ENCODE data around the gene ZNF837.

Gene ZNF837

DNA sequence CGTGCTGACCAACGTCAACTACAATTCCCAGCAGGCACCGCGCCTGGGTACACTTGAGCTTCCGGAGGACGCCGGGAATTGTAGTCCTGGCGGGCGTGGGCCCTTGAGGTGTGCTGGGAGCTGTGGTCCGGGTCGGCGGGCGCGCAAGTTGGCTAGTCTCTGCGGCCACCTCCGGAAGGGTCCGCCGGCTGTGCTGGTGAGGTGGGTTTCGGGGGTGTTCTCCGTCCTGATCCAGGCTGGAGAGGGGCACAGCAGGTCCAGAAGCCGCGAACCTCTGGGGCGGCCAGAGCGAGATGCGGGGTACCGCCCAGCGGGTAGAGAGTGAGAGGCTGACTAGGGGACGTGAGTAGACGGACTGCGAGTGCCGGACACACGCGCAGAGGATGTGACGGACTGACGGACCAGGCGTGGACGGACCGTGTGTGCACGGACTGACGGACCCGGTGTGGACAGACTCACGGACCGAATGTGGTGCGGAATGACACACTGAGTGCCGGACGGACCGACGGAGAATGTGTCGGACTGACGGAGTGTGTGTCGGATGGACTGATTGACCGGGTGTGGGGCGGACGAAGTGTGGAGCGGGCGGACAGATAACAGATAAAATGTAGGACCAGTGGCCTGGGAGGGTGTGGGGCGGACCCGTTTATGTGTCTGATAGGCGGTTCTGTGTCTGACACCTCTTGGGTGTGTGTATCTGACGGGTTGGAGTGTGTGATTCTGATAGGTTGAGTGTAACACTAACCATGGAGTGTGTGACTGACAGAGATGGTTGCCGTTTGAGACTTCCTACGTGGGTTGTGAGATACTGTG is 53.7 kb downstream of the ZNF837 start, which contains the start of gene ZSCAN22:
Gene ZSCAN22 (plus strand): TSS at position 81 of the 813 bp plus-strand sequence. CDS start 7,809 bp downstream, outside the sequence.
- TF ChIP-seq GLIS3 (CRISPR knock-in tag; IDR thresholded peaks at IDR 0.05), result no peak
- no peak for TF ChIP-seq TCF4 (CRISPR knock-in tag; IDR thresholded peaks at IDR 0.05; ENCODE audit: borderline replicate concordance)
- TF ChIP-seq, protein P1, sequence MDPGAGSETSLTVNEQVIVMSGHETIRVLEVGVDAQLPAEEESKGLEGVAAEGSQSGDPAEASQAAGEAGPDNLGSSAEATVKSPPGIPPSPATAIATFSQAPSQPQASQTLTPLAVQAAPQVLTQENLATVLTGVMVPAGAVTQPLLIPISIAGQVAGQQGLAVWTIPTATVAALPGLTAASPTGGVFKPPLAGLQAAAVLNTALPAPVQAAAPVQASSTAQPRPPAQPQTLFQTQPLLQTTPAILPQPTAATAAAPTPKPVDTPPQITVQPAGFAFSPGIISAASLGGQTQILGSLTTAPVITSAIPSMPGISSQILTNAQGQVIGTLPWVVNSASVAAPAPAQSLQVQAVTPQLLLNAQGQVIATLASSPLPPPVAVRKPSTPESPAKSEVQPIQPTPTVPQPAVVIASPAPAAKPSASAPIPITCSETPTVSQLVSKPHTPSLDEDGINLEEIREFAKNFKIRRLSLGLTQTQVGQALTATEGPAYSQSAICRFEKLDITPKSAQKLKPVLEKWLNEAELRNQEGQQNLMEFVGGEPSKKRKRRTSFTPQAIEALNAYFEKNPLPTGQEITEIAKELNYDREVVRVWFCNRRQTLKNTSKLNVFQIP (CRISPR knock-in tag; IDR thresholded peaks at IDR 0.05; ENCODE audit: borderline replicate concordance, low read depth), result 0 out of 2 replicates have a peak, but pooled peaks have one; percentile 56
- TF ChIP-seq CSDC2 (CRISPR knock-in tag; IDR thresholded peaks at IDR 0.05), result 0 out of 2 replicates have a peak, but pooled peaks have one; percentile 74
- no peak for TF ChIP-seq ESRRG (CRISPR knock-in tag; IDR thresholded peaks at IDR 0.05)
- TF ChIP-seq, protein P2, sequence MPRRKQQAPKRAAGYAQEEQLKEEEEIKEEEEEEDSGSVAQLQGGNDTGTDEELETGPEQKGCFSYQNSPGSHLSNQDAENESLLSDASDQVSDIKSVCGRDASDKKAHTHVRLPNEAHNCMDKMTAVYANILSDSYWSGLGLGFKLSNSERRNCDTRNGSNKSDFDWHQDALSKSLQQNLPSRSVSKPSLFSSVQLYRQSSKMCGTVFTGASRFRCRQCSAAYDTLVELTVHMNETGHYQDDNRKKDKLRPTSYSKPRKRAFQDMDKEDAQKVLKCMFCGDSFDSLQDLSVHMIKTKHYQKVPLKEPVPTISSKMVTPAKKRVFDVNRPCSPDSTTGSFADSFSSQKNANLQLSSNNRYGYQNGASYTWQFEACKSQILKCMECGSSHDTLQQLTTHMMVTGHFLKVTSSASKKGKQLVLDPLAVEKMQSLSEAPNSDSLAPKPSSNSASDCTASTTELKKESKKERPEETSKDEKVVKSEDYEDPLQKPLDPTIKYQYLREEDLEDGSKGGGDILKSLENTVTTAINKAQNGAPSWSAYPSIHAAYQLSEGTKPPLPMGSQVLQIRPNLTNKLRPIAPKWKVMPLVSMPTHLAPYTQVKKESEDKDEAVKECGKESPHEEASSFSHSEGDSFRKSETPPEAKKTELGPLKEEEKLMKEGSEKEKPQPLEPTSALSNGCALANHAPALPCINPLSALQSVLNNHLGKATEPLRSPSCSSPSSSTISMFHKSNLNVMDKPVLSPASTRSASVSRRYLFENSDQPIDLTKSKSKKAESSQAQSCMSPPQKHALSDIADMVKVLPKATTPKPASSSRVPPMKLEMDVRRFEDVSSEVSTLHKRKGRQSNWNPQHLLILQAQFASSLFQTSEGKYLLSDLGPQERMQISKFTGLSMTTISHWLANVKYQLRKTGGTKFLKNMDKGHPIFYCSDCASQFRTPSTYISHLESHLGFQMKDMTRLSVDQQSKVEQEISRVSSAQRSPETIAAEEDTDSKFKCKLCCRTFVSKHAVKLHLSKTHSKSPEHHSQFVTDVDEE (CRISPR knock-in tag; IDR thresholded peaks at IDR 0.05), result peak; percentile 57; the same call in 1 of the 2 replicates
- no peak for TF ChIP-seq OSR1 (CRISPR knock-in tag; IDR thresholded peaks at IDR 0.05)
- TF ChIP-seq PPARA (CRISPR knock-in tag; IDR thresholded peaks at IDR 0.05; ENCODE audit: borderline replicate concordance), result no peak
- TF ChIP-seq ZFP3 (CRISPR knock-in tag; IDR thresholded peaks at IDR 0.05), result peak; percentile 77; the same call in 1 of the 2 replicates
- no peak for TF ChIP-seq ZC3H10 (CRISPR knock-in tag; IDR thresholded peaks at IDR 0.05)
- peak; percentile 96 for ATAC-seq

DNA sequence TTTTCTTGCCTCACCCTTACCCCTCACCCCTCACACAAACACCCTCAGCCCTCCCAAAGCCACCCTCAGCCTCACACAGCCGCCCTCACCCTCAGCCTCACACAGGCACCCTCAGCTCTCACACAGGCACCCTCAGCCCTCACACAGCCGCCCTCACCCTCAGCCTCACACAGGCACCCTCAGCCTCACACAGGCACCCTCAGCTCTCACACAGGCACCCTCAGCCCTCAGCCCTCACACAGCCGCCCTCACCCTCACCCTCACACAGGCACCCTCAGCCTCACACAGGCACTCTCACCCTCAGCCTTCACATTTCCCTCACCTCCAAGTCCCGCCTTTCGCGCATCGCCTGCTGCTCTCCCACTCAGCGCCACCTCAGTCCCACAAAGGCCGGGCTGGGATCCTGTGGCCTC is 54.3 kb downstream of the ZNF837 start:
- TF ChIP-seq GLIS3 (CRISPR knock-in tag; IDR thresholded peaks at IDR 0.05) (no peak), ARNTL (CRISPR knock-in tag; IDR thresholded peaks at IDR 0.05; ENCODE audit: borderline replicate concordance, low read depth) (no peak), ZC3H10 (CRISPR knock-in tag; IDR thresholded peaks at IDR 0.05) (no peak), ZNF70 (CRISPR knock-in tag; IDR thresholded peaks at IDR 0.05) (no peak), ZNF8 (CRISPR knock-in tag; IDR thresholded peaks at IDR 0.05) (no peak), TCF4 (CRISPR knock-in tag; IDR thresholded peaks at IDR 0.05; ENCODE audit: borderline replicate concordance) (no peak), BACH2 (CRISPR knock-in tag; IDR thresholded peaks at IDR 0.05; ENCODE audit: borderline replicate concordance) (no peak), RARB (CRISPR knock-in tag; IDR thresholded peaks at IDR 0.05) (no peak)
- TF ChIP-seq, protein P2 (CRISPR knock-in tag; IDR thresholded peaks at IDR 0.05), result no peak
- TF ChIP-seq, protein P1 (CRISPR knock-in tag; IDR thresholded peaks at IDR 0.05; ENCODE audit: borderline replicate concordance, low read depth), result no peak
- TF ChIP-seq, protein P3, sequence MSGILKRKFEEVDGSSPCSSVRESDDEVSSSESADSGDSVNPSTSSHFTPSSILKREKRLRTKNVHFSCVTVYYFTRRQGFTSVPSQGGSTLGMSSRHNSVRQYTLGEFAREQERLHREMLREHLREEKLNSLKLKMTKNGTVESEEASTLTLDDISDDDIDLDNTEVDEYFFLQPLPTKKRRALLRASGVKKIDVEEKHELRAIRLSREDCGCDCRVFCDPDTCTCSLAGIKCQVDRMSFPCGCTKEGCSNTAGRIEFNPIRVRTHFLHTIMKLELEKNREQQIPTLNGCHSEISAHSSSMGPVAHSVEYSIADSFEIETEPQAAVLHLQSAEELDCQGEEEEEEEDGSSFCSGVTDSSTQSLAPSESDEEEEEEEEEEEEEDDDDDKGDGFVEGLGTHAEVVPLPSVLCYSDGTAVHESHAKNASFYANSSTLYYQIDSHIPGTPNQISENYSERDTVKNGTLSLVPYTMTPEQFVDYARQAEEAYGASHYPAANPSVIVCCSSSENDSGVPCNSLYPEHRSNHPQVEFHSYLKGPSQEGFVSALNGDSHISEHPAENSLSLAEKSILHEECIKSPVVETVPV (CRISPR knock-in tag; IDR thresholded peaks at IDR 0.05), result no peak
- peak; percentile 60 for ATAC-seq
